GM18517 (cell line): ENCODE data around the gene HINT2.

Experiments used
- ATAC-seq: cut with Tn5 transposase; IDR thresholded peaks from one replicate; pipeline ENCODE4 v1.9.1; 2021; ENCODE audit warnings: mild to moderate bottlenecking, moderate library complexity; ENCODE audit not compliant: unreplicated experiment

Gene HINT2

DNA sequence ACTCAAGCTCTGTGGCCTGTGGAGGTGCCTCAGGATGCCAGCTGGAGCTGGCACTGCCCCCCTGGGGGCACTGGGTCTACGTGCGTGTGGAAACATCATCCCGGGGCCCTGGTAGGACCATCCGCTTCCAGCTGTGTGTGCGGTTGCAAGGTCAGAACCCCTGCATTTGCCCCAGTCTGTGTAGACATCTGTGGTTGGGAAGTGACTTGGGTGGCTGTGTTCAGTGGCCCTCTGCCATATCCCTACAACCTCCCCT lies 26.7 kb upstream of the HINT2 start:
- no peak for ATAC-seq

DNA sequence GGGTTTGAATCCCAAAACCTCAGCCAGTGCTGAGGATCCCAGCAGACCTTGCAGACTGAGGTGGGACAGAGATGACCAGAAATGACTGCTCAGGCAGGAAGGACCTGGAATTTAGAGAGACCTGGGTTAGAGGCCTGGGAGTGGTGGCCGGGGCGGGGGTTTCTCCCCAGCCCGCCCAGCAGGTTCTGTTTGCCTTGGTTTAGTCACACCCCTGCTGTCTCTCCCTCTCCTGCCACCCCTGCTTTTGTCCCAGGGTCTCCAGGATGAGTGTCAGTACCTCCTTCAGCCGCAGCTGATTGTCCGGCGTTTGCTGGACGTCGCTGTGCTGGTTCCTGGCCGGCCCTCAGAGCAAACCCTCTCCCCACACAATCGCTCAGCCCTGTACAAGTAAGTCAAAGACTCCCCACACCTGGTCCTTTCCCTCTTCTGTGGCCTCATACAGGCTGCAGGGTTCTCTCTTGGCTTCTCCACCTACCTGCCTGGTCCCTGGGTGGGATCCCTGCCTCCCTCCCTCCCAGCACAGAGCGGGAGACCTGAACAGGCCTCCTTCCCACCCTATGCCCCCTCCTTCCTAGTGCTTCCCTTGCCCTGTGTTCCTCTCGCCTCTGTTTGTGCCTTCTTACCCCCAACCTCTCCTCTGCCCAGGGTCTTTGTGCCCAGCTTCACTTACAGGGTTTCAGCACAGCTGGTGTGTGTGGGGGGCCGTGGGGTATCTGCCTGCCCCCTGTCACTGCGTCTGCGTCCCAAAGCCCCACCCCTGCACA lies 26.2 kb upstream of the HINT2 start:
- no peak for ATAC-seq

DNA sequence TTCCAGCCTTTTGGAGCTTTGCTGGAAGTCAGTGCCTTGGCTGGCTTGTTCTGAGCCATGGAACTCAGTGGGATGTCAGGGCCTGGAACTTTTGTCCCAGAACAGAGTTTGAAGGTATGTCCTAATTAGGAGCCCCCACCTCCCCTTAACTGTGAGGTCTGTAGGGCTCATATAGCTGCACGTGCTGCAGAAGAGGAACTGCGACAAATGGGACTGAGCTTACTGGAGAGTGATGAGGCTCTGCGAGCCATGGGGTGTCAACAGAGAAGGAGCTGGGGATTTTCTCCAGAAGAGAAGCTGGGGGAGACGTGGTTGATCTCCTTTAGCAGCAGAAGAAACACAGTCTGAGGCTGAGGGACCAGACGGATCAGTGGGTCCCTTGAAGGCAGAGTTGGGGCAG lies 25.1 kb upstream of the HINT2 start:
- no peak for ATAC-seq

DNA sequence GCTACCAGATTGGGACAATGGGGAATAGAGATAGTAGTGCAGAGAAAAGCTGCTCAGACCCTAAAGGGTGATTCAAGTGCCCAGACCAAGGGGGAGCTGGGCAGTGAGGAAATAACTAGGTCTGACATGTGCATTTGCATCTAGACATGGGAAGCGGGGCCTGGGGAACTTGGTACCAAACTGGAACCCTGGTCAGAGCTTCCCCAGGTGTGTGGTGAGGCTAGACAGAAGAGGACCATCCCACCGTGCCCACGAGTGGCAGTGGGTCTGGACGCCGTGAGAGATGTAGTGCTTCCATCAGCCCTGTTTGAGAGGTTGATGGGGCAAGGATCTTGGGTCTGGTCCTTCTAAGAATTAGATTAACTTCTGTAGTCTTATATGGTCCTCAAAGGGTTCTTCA lies 21.8 kb upstream of the HINT2 start:
- no peak for ATAC-seq

DNA sequence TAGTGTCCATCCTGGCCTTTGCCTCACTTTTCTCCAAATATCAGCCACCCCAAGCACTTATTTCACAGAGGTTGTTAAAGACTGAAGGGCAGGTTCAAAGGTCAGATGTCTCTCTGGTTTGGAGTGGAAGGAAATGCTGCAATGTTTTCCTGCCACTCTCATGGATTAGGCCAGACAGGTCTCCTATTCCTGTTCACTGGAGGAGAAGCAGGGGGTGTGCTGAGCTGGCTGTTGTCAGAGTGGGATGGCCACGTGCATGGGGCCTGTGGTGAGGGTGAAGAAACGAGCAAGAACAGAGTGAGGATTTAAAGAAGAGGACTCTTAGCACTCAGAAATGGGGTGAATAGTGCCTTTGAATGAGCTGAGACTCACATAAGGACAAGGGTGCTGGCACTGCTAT lies 20.9 kb upstream of the HINT2 start:
- no peak for ATAC-seq

DNA sequence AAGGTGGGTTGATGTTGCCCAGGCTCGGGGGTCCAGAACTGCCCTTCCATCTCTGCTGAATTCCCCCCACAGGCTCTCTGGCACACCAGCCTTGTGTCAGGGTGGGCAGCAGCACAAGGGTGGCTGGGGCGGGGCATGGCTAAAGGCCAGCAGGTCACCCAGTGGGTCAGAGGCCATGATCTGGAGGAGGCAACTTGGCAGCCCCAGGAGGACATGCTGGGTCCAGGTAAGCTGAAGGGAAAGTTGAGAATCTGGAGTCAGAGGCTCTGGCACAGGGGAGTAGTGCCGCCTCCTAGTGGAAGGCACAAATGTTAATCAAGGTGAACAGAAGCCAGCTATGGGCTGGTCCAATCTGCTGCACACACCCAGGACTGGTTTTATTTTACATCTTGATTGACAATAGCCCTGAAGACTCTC lies 20.4 kb upstream of the HINT2 start:
- no peak for ATAC-seq

DNA sequence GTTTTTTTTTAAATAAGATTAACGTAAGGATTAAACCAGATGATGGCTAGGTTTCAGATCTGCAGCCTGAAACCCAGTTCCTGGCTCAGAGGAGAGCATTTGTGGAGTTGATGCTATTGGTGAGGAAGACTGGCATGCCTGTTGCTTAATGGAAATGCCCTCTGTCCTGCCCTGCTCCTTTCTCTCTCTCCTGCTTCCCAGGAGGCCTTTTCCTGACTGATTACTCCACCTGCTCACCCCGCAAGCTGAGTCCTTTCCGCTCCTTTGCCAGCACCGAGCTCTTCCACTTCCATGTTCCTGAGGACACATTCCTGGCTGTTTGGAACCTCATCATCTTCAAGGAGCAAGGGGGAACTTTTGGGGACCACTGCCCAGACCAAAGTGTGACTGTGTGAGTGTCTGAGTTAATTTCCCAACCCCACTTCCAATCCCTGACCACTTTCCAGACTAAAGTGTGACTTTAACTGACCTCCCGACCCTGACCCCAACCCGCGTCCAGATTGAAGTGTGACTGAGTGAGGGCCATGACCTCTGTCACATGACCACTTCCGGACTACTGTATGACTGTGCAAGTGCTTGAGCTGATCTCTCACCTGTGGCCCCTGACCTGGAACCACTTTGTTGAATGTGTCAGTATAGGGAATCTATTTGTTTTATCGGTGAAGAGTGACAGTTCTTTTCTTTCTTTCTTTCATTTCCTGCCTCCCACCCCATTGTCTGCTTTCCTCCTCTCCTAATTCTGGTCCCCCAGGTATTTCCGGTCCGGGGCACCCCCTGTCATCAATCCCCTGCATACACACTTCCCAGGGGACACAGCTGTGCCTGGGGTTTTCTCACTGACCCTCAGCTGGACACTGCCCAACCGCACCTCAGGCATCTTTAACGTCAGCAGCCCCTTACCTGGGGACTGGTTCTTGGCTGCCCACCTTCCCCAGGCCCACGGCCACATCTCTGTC lies 19.7 kb upstream of the HINT2 start:
- ATAC-seq = no peak

DNA sequence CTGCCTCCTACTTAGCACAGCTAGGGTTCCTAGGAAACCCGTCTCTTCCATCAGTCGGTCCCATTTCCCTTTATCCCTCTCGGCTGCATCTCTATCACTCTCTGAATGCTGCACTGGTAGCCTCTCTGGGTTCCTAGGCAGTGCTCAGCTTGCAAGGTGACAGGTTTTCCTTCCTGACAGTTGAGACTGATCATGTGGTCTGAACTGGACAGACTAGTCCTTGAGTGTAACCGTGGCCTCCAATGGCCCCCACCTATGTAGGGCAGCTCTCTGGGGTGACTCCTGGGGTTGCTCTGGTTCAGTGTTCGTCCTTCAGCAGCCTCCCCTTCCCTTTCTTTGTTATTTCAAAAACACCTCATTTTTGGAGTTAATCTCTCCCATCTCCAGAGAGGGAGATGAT lies 18.0 kb upstream of the HINT2 start:
- no peak for ATAC-seq

DNA sequence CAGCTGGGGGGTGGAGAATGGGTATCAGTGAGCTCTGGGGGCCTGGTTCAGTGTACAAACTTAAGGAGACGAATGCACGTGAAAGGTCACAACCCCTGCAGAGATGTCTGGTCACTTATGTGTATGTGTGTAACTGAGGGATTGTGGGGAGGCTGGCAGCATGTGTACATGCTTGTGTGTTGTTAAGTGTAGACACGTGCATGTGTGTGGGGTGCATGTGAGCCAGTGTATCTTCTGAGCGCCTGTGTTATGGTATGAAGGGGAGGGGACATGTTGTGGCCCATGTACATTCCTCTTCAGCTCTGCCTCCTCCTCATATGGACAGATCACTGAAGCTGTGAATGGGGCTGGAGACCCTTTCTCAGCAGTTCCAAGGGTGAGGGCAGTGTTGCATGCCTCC lies 16.2 kb upstream of the HINT2 start:
- no peak for ATAC-seq

DNA sequence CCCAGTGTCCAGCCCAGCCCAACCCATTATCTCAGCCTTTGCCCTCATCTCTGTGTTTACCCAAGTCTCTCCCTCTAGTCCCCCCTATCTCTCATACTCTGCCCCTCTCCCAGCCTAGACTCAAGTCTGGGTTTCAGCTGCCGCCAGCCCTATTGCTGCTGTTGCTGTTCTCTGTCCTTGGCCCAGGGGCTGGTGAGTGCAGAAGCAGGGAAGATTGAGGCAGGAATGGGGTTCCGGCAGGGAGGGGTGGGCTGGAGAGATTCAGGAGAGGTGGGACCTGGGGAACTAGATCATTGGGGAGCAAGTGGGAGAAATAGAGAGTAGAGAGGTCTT lies 14.9 kb upstream of the HINT2 start:
- no peak for ATAC-seq

DNA sequence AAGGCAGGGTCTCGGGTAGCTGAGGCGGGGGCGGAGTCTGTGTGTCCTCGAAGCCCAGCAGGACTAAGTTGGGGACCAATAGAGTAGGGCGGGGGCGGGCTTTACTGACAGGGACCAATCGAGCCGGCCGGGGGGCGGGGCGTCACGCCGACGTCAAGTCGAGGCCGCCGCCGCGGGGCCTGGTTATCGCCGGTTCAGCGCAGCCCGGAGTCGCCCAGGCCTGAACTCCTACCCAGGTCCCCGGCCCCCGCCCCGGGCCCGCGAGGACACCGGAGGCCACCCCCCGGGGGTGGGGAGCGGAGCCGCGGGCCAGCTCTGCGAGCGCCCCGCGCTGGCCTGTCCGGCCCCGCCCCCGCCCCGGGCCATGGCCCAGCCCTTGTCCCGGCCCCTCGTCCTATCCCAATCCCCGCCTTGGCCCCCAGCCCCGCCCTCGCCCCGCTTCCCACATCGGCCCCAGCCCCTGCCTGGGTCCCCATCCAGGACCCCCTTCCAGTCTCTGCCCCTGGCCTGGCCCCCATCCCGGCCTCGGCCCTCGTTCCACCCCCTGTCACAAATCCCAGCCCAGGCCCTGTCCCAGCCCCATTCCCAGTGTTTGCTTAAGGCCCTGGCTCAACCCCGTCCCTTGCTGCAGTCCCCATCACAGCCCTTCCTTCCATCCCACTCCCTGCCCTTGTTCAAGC lies 14.4 kb upstream of the HINT2 start, which contains the start of gene TMEM8B:
Gene TMEM8B, plus strand, starts transcription at position 145 of the 680 bp plus-strand sequence. Its CDS starts 220 bp downstream, at position 365.
- no peak for ATAC-seq

DNA sequence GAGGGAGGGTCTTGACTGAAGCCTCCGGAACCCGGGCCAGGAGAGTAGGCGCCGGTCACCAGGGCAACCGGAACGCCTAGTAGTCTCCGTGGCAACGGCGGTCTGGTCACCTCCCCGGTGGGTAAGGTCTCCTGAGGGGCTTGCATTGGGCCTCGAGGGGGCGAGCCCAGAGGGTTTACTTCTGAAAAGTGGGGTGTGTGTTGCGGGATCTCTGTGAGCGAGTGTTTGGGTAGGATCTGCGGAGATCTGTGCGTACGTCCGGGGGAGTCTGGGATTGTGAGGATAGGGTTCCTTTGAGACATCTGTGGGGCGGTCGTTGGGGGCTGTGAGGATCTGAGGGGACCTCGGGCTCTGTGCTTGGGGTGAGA lies 13.9 kb upstream of the HINT2 start, which contains the start of gene FAM221B:
Gene FAM221B, minus strand, starts transcription at position 17 of the 368 bp plus-strand sequence. CDS start 2,571 bp downstream, outside the sequence.
- ATAC-seq = no peak

DNA sequence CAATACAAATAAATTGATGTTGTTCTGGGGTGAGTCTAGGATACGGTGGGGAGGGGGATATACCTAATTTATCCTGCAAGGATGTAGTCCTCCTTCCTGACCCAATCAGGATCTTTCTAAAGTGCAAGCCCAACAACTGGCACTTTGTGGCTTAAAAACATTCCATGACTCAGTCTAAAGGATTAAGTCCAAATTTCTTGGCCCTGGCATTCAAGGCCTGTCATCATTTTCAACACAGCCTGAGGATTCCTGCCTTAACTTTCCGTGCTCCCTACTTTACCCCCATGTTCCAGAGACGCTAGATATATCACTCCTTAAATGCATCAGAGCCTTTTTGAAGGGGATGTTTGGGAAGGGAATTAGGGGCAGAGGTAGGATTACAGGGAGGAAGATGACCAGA lies 12.6 kb upstream of the HINT2 start:
- no peak for ATAC-seq

DNA sequence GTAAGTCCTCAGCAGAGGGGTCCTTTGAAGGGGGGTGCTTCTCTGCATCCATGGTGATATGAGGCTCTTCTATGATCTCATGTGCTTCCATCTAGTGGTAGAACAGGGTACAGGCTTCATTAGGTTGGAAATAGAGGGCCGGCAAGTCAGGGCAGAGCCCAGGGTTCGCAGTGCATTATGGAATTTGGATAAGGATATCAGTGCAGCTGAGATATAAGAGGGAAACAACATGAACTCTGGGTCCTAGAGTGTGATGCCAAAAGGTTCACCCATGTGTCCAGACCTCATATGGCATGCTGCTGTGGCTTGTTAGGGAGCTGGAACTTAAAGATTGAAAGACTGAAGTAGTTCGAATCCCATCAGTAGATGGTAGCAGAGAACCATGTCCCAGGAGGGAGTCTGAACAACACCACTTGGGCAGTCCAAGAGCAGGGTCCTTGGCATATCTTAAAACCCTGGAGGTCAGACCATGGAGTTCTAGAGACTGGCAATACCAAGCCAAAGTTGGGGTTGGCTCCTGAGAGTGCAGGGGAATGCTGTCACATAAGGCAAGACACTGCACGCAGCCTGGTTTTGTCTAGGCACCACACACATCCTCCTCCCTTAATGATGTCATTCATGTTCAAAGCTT lies 11.3 kb upstream of the HINT2 start:
- peak; percentile 66 for ATAC-seq

DNA sequence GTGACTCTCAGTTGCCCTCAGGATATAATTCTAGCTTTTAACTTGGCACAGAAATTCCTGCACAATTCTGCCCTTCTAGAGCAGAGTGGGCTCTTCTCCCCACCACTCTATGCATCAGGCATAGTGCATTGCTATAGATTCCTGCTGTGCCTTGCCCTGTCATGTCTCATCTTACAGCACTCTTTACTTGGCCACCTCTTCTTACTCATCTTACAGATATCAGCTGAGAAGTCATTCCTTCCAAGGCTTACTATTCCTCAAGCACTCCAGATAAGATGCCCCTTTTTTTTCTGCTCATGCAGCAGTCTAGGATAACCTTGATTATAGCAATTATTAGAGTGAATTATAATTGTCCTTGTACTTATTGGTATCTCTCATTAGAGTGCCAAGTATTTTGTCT lies 8.1 kb upstream of the HINT2 start:
- ATAC-seq = no peak

DNA sequence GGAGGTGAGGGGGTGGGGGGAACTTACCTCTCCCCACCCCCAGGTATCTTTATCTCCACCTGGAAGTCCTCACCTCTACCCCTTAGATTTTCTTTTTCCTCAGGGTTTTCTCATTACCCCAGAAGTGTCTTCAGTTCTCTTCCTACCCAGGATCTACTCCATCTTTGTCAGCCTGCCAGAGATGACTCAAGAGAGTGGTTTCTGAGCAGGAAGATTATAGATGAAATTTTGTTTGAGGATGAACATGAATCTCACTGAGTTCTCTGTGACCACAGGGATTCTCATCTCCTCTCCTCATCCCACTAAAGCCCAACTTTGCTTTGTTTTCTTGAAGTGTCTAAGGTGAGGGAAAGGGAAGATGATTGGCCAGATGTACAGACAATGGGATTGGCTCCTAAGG lies 5.2 kb upstream of the HINT2 start:
- ATAC-seq = no peak

DNA sequence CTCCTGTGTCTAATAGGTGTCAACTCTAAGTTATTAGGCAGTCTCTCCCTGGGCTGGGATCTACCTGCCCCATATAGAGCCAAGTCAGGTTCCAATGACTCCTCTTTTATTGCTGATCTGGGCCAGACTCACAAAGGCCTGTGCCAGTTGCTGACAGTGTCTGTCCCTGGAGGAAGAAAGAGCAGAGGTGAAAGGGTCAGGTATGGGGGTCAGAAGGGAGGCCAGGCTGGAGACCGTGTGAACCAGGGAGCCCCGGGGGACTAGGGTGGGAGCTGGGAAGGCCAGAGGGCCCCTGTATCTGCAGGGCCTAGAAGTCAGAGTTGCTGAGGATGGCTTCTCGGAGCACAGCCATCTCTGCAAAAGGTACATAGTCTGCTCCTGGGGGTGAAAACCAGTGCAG lies 3.5 kb upstream of the HINT2 start:
- ATAC-seq = no peak

DNA sequence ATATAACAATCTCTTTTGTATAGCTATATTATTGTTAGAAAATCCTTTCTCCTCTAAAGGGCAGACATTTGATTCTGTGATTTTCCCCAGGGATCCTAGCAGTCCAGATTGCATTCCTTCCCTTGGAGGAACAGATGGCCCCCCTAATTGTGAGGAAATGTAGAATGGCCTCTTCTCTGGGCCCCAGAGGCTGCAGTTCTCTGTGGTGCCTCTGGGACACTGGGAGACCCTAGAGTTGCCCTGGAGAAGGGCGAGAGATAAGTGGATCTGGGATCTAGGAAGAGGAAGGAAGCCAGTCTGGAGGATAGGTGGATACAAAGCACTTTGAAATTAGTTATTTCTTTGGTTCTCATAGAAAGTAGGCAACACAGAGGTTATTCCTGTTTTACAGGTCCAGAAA lies 1.9 kb upstream of the HINT2 start:
- no peak for ATAC-seq

DNA sequence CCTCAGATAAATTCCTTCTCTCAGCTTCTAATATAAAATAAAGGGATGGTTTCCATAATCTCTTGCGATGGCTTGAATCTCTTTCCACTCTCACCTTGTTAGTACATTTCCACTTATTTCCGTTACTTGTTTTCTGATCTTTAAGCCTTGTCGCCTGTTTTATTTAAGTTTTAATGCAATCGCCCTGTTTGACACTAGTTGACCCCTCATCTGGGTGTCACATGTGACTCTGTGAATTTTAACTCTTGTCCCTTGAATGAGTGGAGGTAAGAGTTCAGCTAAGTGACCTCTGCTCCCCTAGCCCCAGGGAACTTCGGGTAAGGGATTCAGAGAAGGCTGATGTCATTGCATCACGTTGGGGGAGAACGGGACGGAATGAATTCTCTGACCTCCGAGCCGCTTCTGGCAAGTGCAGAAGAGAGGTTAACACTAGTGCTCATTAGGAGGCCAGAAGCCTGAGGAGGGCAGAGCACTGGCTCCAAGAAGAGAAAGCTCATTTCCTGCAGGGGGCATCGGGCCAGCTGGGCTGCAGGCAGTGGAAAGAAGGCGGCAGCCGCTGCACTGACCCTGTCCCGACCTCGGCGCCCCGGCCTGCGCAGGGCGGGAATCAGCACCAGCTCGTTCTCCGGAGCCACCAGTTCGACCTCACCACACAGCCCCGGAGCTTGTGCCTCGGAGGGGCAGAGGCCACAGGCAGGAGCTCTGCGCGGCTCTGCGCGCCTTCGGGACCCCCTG lies 569 bp downstream of the HINT2 start:
- peak; percentile 32 for ATAC-seq

DNA sequence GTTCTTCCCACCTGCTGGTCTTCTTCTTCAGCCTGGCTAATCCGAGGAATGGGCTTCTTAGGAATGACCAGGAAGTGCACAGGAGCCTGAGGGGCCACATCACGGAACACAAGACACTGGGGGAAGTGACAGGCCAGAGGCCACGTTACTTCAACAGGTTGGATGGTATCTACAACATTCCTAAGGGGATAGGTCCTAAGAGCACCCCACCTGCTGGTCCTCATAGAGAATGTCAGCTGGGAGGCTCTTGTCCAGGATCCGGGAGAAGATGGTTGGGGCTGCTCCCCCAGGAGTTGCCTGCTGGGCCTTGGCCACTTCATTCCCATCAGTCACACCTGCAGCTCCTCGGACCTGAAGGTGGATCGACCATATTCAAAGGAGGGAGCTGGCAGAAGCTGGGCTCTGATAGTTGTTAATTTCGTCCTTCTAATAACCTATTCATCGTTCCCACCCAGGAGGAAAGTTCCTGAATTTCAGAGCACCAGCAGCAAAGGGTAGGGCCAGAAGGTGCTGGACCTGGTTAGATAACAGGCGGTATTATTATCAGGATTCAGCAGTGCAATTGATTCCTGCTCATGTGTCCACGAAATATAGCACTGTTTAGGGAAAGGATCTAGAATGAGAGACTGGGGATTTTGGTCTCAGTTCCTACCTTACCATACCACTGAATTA lies 1.3 kb downstream of the HINT2 start:
- no peak for ATAC-seq
